Keratinocyte (primary cell): ENCODE data around the gene CYCS. TPM values are rescaled to one million over a fixed set of nuclear protein-coding genes. Genes with fewer than 3 reads are reported as not detected.

Source experiments
- DNase-seq: peaks from one replicate; pipeline ENCODE4 v3.0.0-alpha.2; 2011; ENCODE audit warnings: low read depth, missing footprints, low spot score
- FAIRE-seq: peaks from 2 replicates; lab custom pipeline; 2011; peaks lifted over from hg19 to GRCh38; lab: Jason Lieb, UNC
- H2AFZ ChIP-seq: 2 replicates; pipeline ENCODE4 v1.6.0; 2012; ENCODE audit warnings: low read length, control low read depth, inconsistent platforms; ENCODE audit not compliant: control insufficient read depth
- H3K27ac ChIP-seq: 2 replicates; pipeline ENCODE4 v1.5.1; 2011; ENCODE audit warnings: low read length; ENCODE audit not compliant: control insufficient read depth, insufficient read depth
- H3K27me3 ChIP-seq: 3 replicates; pipeline ENCODE4 v1.6.0; 2011; ENCODE audit warnings: low read length; ENCODE audit not compliant: control insufficient read depth, insufficient read depth; ENCODE audit errors: extremely low read depth
- H3K36me3 ChIP-seq, 2 experiments: 2 replicates in 1 of 2; 3 replicates in 1 of 2; pipeline ENCODE4 v1.5.1; 2011; ENCODE audit warnings: low read length in 2 of 2, mild to moderate bottlenecking in 1 of 2; ENCODE audit not compliant: control insufficient read depth in 2 of 2, insufficient read depth in 2 of 2; ENCODE audit errors: extremely low read depth in 1 of 2
- H3K4me1 ChIP-seq: 3 replicates; pipeline ENCODE4 v1.5.1; 2011; ENCODE audit warnings: low read length; ENCODE audit not compliant: control insufficient read depth, insufficient read depth; ENCODE audit errors: extremely low read depth
- H3K4me2 ChIP-seq: 3 replicates; pipeline ENCODE4 v1.6.0; 2011; ENCODE audit warnings: low read depth, low read length; ENCODE audit not compliant: control insufficient read depth, insufficient read depth; ENCODE audit errors: extremely low read depth
- H3K4me3 ChIP-seq, 3 experiments: fragments of 200-600 bp in 1 of 3; sonication (generic) in 1 of 3; 2 replicates in 2 of 3; 3 replicates in 1 of 3; pipeline ENCODE4 v1.5.1; 2011 to 2016; ENCODE audit warnings: low read length in 3 of 3, mild to moderate bottlenecking in 3 of 3, control low read depth in 2 of 3, inconsistent platforms in 1 of 3, low read depth in 1 of 3, mixed read lengths in 1 of 3, mixed run types in 1 of 3, moderate library complexity in 1 of 3; ENCODE audit not compliant: control insufficient read depth in 2 of 3, insufficient read depth in 2 of 3; ENCODE audit errors: extremely low read depth in 1 of 3
- H3K79me2 ChIP-seq: 2 replicates; pipeline ENCODE4 v1.6.0; 2012; ENCODE audit warnings: low read length; ENCODE audit not compliant: control insufficient read depth, insufficient read depth
- H3K9ac ChIP-seq: 3 replicates; pipeline ENCODE4 v1.6.0; 2011; ENCODE audit warnings: low read length; ENCODE audit not compliant: control insufficient read depth, insufficient read depth; ENCODE audit errors: extremely low read depth
- H3K9me1 ChIP-seq: 3 replicates; pipeline ENCODE4 v1.6.0; 2011; ENCODE audit warnings: low read length; ENCODE audit not compliant: control insufficient read depth, insufficient read depth; ENCODE audit errors: extremely low read depth
- H3K9me3 ChIP-seq: 2 replicates; pipeline ENCODE4 v1.5.1; 2012; ENCODE audit warnings: low read depth, low read length; ENCODE audit not compliant: control insufficient read depth
- H4K20me1 ChIP-seq: 3 replicates; pipeline ENCODE4 v1.6.0; 2011; ENCODE audit warnings: low read length; ENCODE audit not compliant: control insufficient read depth, insufficient read depth; ENCODE audit errors: extremely low read depth
- CTCF ChIP-seq, 3 experiments: IDR thresholded peaks in 1 of 3; conservative IDR thresholded peaks in 1 of 3; optimal IDR thresholded peaks in 1 of 3; 2 replicates in 2 of 3; 3 replicates in 1 of 3; pipeline versions ENCODE3 to v1.5.1; 2011; ENCODE audit warnings: low read length in 3 of 3, mild to moderate bottlenecking in 3 of 3, moderate library complexity in 2 of 3, control low read depth in 1 of 3, inconsistent platforms in 1 of 3; ENCODE audit not compliant: insufficient read depth in 2 of 3; ENCODE audit errors: extremely low read depth in 1 of 3
- EZH2 ChIP-seq: IDR thresholded peaks from one replicate; pipeline ENCODE4 v1.6.1; 2012; ENCODE audit warnings: inconsistent platforms, mild to moderate bottlenecking, low read length, moderate library complexity
- dilution Hi-C: fragments of 300-500 bp; cut with MboI; formaldehyde crosslinking; loops from one replicate; pipeline ENCODE4 v1.7.0; 2020; ENCODE audit warnings: low sequenced_read_pairs; ENCODE audit not compliant: extremely low pct_ligation_motif_present
- polyA plus RNA-seq, 5 experiments: library from polyadenylated mRNA; depleted of rRNA in 3 of 5; stranded (reverse) in 3 of 5; stranded (forward) in 1 of 5; unstranded in 1 of 5; fragments of >200 nt; gene quantifications; 1 replicate in 1 of 5; 2 replicates in 3 of 5; 3 replicates in 1 of 5; pipeline versions ENCODE4 v1.2.1 to v1.2.3, GENCODE V29; 2011 to 2012; ENCODE audit warnings: missing spikeins in 2 of 5, low read depth in 1 of 5, low replicate concordance in 1 of 5

The CYCS gene
- polyA plus RNA-seq, 1 donor (not counting 4 experiments of a cell fraction or from before 2014, with no cell fraction given), result 176 TPM

- Histone ChIP-seq H3K27ac (no peak overlapping the region), H4K20me1 (no peaks in the 10 kb centered on the region), H2AFZ (no peak overlapping the region), H3K9ac (no peak overlapping the region), H3K4me1 (no peaks in the 10 kb centered on the region), H3K9me1 (no peaks in the 10 kb centered on the region), H3K4me3 (no peak overlapping the region), H3K36me3 (no peaks in the 10 kb centered on the region), H3K27me3 (no peaks in the 10 kb centered on the region), H3K79me2 (no peaks in the 10 kb centered on the region), H3K9me3 (no peaks in the 10 kb centered on the region), H3K4me2 (no peak overlapping the region)
- DNase-seq, result no peak
- dilution Hi-C loops, result no loop called here
- FAIRE-seq, result no peak
- TF ChIP-seq EZH2, result no peak
- no peak for TF ChIP-seq CTCF (optimal IDR thresholded peaks at IDR 0.05 in 1 of 3, IDR thresholded peaks at IDR 0.05 in 1 of 3, conservative IDR thresholded peaks at IDR 0.05 in 1 of 3; ENCODE audit: extremely low read depth in 1 of 3, insufficient read depth in 2 of 3, low read length in 3 of 3)
Measured at GRCh38 chr7:25101817-25102216, 23.2 kb downstream of the CYCS start.

GRCh38 chr7:25098096-25099046, 26.7 kb downstream of the CYCS start:
- no peak for TF ChIP-seq EZH2
- TF ChIP-seq CTCF (optimal IDR thresholded peaks at IDR 0.05 in 1 of 3, IDR thresholded peaks at IDR 0.05 in 1 of 3, conservative IDR thresholded peaks at IDR 0.05 in 1 of 3; ENCODE audit: extremely low read depth in 1 of 3, insufficient read depth in 2 of 3, low read length in 3 of 3), result peak; percentile 85 to 94 (median 92)
- Histone ChIP-seq H3K4me2 (peak overlapping the region; percentile 11), H2AFZ (no peak overlapping the region), H3K4me1 (peaks cover 5% of the 10 kb centered on the region), H3K9ac (no peak overlapping the region), H3K9me3 (no peaks in the 10 kb centered on the region), H3K4me3 (no peak overlapping the region), H4K20me1 (no peaks in the 10 kb centered on the region), H3K27me3 (no peaks in the 10 kb centered on the region), H3K9me1 (no peaks in the 10 kb centered on the region), H3K36me3 (no peaks in the 10 kb centered on the region), H3K79me2 (no peaks in the 10 kb centered on the region), H3K27ac (no peak overlapping the region)
- DNase-seq (no peak), FAIRE-seq (peak; percentile 79)
- dilution Hi-C loops, result no loop called here
